CD1c-positive myeloid dendritic cell (primary cell): ENCODE results near the gene ACP4.
"Not testable (repeated sequence)": the region's sequence is repeated elsewhere in the genome, so short reads cannot be mapped to it uniquely, and the experiment has no call there.

ENCODE experiments used
- DNase-seq: peaks from one replicate; pipeline ENCODE4 v3.0.0-alpha.2; 2016; ENCODE audit errors: extremely low spot score

The ACP4 gene

GRCh38 chr19:50790396-50790795 lies at the start of gene ACP4:
Gene ACP4, plus strand, starts transcription at chr19:50790415. Its CDS starts 0 bp downstream, at chr19:50790415.
- no peak for DNase-seq

GRCh38 chr19:50741179-50741933 lies 48.9 kb upstream of the ACP4 start:
- DNase-seq: no peak

- DNase-seq: no peak
These were observed 46.7 kb upstream of the ACP4 start for GRCh38 chr19:50743537-50743936.

GRCh38 chr19:50745221-50745620 lies 45.0 kb upstream of the ACP4 start:
- DNase-seq: no peak

GRCh38 chr19:50747141-50747540 lies 43.1 kb upstream of the ACP4 start:
- DNase-seq: not testable (repeated sequence)

GRCh38 chr19:50749490-50749889 lies 40.7 kb upstream of the ACP4 start:
- no peak for DNase-seq

- no peak for DNase-seq
These were observed 40.2 kb upstream of the ACP4 start for GRCh38 chr19:50750010-50750409.

- DNase-seq: no peak
These were observed 36.3 kb upstream of the ACP4 start for GRCh38 chr19:50753879-50754278.

GRCh38 chr19:50756244-50756643 lies 34.0 kb upstream of the ACP4 start:
- DNase-seq: not testable (repeated sequence)

GRCh38 chr19:50757624-50758023 lies 32.6 kb upstream of the ACP4 start:
- not testable (repeated sequence) for DNase-seq

- not testable (repeated sequence) for DNase-seq
These were observed 31.1 kb upstream of the ACP4 start for GRCh38 chr19:50759076-50759475.

- peak; percentile 11 for DNase-seq
These were observed 30.3 kb upstream of the ACP4 start for GRCh38 chr19:50759886-50760285.

GRCh38 chr19:50761501-50761900 lies 28.7 kb upstream of the ACP4 start:
- not testable (repeated sequence) for DNase-seq

GRCh38 chr19:50763521-50763920 lies 26.7 kb upstream of the ACP4 start:
- not testable (repeated sequence) for DNase-seq

- no peak for DNase-seq
These were observed 25.8 kb upstream of the ACP4 start for GRCh38 chr19:50764409-50764808.

- not testable (repeated sequence) for DNase-seq
These were observed 23.5 kb upstream of the ACP4 start for GRCh38 chr19:50766746-50767145.

- not testable (repeated sequence) for DNase-seq
These were observed 23.0 kb upstream of the ACP4 start for GRCh38 chr19:50767263-50767662.

GRCh38 chr19:50768277-50768676 lies 21.9 kb upstream of the ACP4 start:
- DNase-seq: no peak

GRCh38 chr19:50770164-50770563 lies 20.1 kb upstream of the ACP4 start, which contains the start of gene GPR32:
Gene GPR32, plus strand, starts transcription at chr19:50770464. Its CDS starts 137 bp downstream, at chr19:50770601.
- DNase-seq: not testable (repeated sequence)

GRCh38 chr19:50770888-50771287 lies 19.3 kb upstream of the ACP4 start:
- no peak for DNase-seq

- no peak for DNase-seq
These were observed 17.7 kb upstream of the ACP4 start for GRCh38 chr19:50772476-50772875.

GRCh38 chr19:50772912-50773311 lies 17.3 kb upstream of the ACP4 start:
- DNase-seq: not testable (repeated sequence)

GRCh38 chr19:50773454-50773853 lies 16.8 kb upstream of the ACP4 start:
- not testable (repeated sequence) for DNase-seq

GRCh38 chr19:50776131-50776530 lies 14.1 kb upstream of the ACP4 start:
- DNase-seq: no peak
